ENCODE data around the gene KCNQ5. TPM values are rescaled to one million over a fixed set of nuclear protein-coding genes. Genes with fewer than 3 reads are reported as not detected.

KCNQ5 gene
- total RNA-seq, 1 experiment from 2014 or later = not detected

- Histone ChIP-seq H3K36me3 (ENCODE audit: control insufficient read depth in 1 of 2, insufficient read depth in 2 of 2, low read length in 2 of 2) (no peaks in the 10 kb centered on the region), H3K79me2 (ENCODE audit: insufficient read depth, low read length) (no peaks in the 10 kb centered on the region), H4K20me1 (ENCODE audit: insufficient read depth) (no peaks in the 10 kb centered on the region), H3K27me3 (ENCODE audit: insufficient read depth, low read length) (peaks cover 27% of the 10 kb centered on the region), H3K4me2 (ENCODE audit: low read length) (no peak overlapping the region), H3K9me2 (ENCODE audit: insufficient read depth) (no peaks in the 10 kb centered on the region), H3K9ac (ENCODE audit: low read length) (no peak overlapping the region), H3K9me3 (ENCODE audit: control insufficient read depth in 1 of 2, insufficient read depth in 1 of 2, low read depth in 1 of 2, low read length in 2 of 2) (no peaks in the 10 kb centered on the region), H3K4me1 (ENCODE audit: control insufficient read depth in 1 of 2, insufficient read depth in 2 of 2, low read length in 2 of 2) (no peaks in the 10 kb centered on the region), H3K4me3 (replicated peaks in 1 of 2; ENCODE audit: low read depth in 1 of 2, low read length in 2 of 2) (no peak overlapping the region), H3K27ac (ENCODE audit: low read depth, low read length) (no peak overlapping the region), H2AFZ (ENCODE audit: low read depth, low read length, poor library complexity, severe bottlenecking) (no peak overlapping the region)
- ChIA-PET RAD21 (ENCODE audit: low non-redundant PET in 1 of 2, low total read pairs in 2 of 2, uncharacterized antibody in 2 of 2, unreplicated experiment in 2 of 2) (no interaction called here), CTCF (no interaction called here), POLR2A (no interaction called here)
- DNase-seq (ENCODE audit: low read depth, low spot score) (no peak), ATAC-seq (no peak)
- intact Hi-C loops (cut with micrococcal nuclease) = no loop called here
- no TSS peak for BruUV-seq (replicated peaks)
- TF ChIP-seq SRF (IDR thresholded peaks at IDR 0.05; ENCODE audit: low read depth) (no peak), ZBTB33 (IDR thresholded peaks at IDR 0.05; ENCODE audit: extremely low read depth, insufficient replicate concordance, low read length) (no peak), CBX3 (IDR thresholded peaks at IDR 0.05; ENCODE audit: low read depth) (no peak), ELF1 (IDR thresholded peaks at IDR 0.05; ENCODE audit: borderline replicate concordance, low read depth) (no peak), JUND (IDR thresholded peaks at IDR 0.05) (no peak), EZH2phosphoT487 (IDR thresholded peaks at IDR 0.05; ENCODE audit: borderline replicate concordance) (no peak), TCF7L2 (IDR thresholded peaks at IDR 0.05; ENCODE audit: borderline replicate concordance, extremely low read depth, insufficient read depth, insufficient read length) (no peak), RAD21 (IDR thresholded peaks at IDR 0.05; ENCODE audit: low read depth) (no peak), POLR2A (IDR thresholded peaks at IDR 0.05; ENCODE audit: borderline replicate concordance, extremely low read depth, insufficient read depth, insufficient read length) (no peak), SP1 (IDR thresholded peaks at IDR 0.05; ENCODE audit: low read depth) (no peak), ZFX (IDR thresholded peaks at IDR 0.05) (no peak), CTCF (IDR thresholded peaks at IDR 0.05 in 2 of 3, conservative IDR thresholded peaks at IDR 0.05 in 1 of 3; ENCODE audit: borderline replicate concordance in 1 of 3, insufficient read depth in 1 of 3, low read depth in 2 of 3, low read length in 2 of 3) (no peak), YY1 (IDR thresholded peaks at IDR 0.05; ENCODE audit: extremely low read depth, insufficient replicate concordance, low read depth, low read length) (no peak), POLR2AphosphoS5 (IDR thresholded peaks at IDR 0.05; ENCODE audit: low read depth, low read length) (no peak), CEBPB (IDR thresholded peaks at IDR 0.05; ENCODE audit: low read depth) (no peak), EGR1 (IDR thresholded peaks at IDR 0.05; ENCODE audit: low read depth) (no peak), ZNF274 (IDR thresholded peaks at IDR 0.05; ENCODE audit: low read depth, low read length) (no peak), FOSL1 (IDR thresholded peaks at IDR 0.05; ENCODE audit: low read depth) (no peak)
- TF ChIP-seq, protein P1, sequence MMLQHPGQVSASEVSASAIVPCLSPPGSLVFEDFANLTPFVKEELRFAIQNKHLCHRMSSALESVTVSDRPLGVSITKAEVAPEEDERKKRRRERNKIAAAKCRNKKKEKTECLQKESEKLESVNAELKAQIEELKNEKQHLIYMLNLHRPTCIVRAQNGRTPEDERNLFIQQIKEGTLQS (IDR thresholded peaks at IDR 0.05) = no peak
- TF ChIP-seq, protein P2, sequence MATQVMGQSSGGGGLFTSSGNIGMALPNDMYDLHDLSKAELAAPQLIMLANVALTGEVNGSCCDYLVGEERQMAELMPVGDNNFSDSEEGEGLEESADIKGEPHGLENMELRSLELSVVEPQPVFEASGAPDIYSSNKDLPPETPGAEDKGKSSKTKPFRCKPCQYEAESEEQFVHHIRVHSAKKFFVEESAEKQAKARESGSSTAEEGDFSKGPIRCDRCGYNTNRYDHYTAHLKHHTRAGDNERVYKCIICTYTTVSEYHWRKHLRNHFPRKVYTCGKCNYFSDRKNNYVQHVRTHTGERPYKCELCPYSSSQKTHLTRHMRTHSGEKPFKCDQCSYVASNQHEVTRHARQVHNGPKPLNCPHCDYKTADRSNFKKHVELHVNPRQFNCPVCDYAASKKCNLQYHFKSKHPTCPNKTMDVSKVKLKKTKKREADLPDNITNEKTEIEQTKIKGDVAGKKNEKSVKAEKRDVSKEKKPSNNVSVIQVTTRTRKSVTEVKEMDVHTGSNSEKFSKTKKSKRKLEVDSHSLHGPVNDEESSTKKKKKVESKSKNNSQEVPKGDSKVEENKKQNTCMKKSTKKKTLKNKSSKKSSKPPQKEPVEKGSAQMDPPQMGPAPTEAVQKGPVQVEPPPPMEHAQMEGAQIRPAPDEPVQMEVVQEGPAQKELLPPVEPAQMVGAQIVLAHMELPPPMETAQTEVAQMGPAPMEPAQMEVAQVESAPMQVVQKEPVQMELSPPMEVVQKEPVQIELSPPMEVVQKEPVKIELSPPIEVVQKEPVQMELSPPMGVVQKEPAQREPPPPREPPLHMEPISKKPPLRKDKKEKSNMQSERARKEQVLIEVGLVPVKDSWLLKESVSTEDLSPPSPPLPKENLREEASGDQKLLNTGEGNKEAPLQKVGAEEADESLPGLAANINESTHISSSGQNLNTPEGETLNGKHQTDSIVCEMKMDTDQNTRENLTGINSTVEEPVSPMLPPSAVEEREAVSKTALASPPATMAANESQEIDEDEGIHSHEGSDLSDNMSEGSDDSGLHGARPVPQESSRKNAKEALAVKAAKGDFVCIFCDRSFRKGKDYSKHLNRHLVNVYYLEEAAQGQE (IDR thresholded peaks at IDR 0.05; ENCODE audit: low read depth) = no peak
Observed at GRCh38 chr6:73107016-73107415, 485.2 kb downstream of the KCNQ5 start.

All from HCT116 (cell line).